GM21390 (cell line): ENCODE data around the gene PURA.
"Not testable (repeated sequence)": the region's sequence is repeated elsewhere in the genome, so short reads cannot be mapped to it uniquely, and the experiment has no call there.

Experiments used
- ATAC-seq: cut with Tn5 transposase; IDR thresholded peaks from one replicate; pipeline ENCODE4 v1.9.1; 2021; ENCODE audit not compliant: unreplicated experiment

Gene PURA

GRCh38 chr5:140134277-140134935 lies 20.5 kb downstream of the PURA start:
- ATAC-seq: no peak

- no peak for ATAC-seq
Measured at GRCh38 chr5:140135127-140135526, 21.2 kb downstream of the PURA start.

- ATAC-seq: no peak
Measured at GRCh38 chr5:140136624-140137023, 22.7 kb downstream of the PURA start.

GRCh38 chr5:140140435-140140834 lies 26.5 kb downstream of the PURA start:
- no peak for ATAC-seq

- no peak for ATAC-seq
Measured at GRCh38 chr5:140141241-140141640, 27.3 kb downstream of the PURA start.

- ATAC-seq: no peak
Measured at GRCh38 chr5:140142246-140142645, 28.3 kb downstream of the PURA start.

- no peak for ATAC-seq
Measured at GRCh38 chr5:140142856-140143255, 28.9 kb downstream of the PURA start.

- no peak for ATAC-seq
Measured at GRCh38 chr5:140143521-140144258, 29.8 kb downstream of the PURA start.

- ATAC-seq: no peak
Measured at GRCh38 chr5:140145256-140145655, 31.3 kb downstream of the PURA start.

- peak; percentile 73 for ATAC-seq
Measured at GRCh38 chr5:140145818-140146522, 32.1 kb downstream of the PURA start.

GRCh38 chr5:140146523-140146842 lies 32.6 kb downstream of the PURA start:
- ATAC-seq: no peak

- no peak for ATAC-seq
Measured at GRCh38 chr5:140147460-140147859, 33.6 kb downstream of the PURA start.

GRCh38 chr5:140148508-140148907 lies 34.6 kb downstream of the PURA start:
- ATAC-seq: no peak

- no peak for ATAC-seq
Measured at GRCh38 chr5:140150201-140150600, 36.3 kb downstream of the PURA start.

- no peak for ATAC-seq
Measured at GRCh38 chr5:140151144-140152021, 37.5 kb downstream of the PURA start.

- ATAC-seq: no peak
Measured at GRCh38 chr5:140152022-140152999, 38.4 kb downstream of the PURA start.

- no peak for ATAC-seq
Measured at GRCh38 chr5:140153255-140153654, 39.3 kb downstream of the PURA start.

- no peak for ATAC-seq
Measured at GRCh38 chr5:140153905-140154304, 40.0 kb downstream of the PURA start.

- ATAC-seq: not testable (repeated sequence)
Measured at GRCh38 chr5:140154710-140155381, 40.9 kb downstream of the PURA start.
